SK-N-MC (cell line): ENCODE results near the gene PTPN18.

Experiments
- EZH2 ChIP-seq: fragments of 200-600 bp; sonication (generic); IDR thresholded peaks from one replicate; pipeline ENCODE4 v1.6.1; 2017; ENCODE audit warnings: antibody characterized with exemption
- POLR2AphosphoS5 ChIP-seq: IDR thresholded peaks from 2 replicates; pipeline ENCODE4 v1.6.1; 2012; ENCODE audit warnings: mild to moderate bottlenecking, low read depth, low read length, borderline replicate concordance

DNA sequence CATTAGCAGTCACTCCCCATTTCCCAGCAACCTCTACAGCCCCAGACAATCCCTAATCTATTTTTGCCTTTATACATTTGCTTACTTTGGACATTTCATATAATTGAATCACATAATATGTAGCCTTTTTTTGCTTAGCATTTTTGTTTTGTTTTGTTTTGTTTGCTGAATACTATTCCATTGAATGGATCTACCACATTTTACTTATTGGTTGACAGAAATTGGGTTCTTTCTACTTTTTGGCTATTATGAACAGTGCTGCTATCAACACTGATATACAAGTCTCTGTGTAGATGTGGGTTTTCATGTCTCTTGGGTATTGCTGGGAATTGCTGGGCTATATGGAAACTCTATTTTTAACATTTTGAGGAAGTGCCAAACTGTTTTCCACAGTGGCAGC is 7.6 kb downstream of the PTPN18 start:
- TF ChIP-seq POLR2AphosphoS5: no peak
- TF ChIP-seq EZH2: no peak
